Neural cell (in vitro differentiated cells): ENCODE measurements around the gene PCDH15. TPM values are rescaled to one million over a fixed set of nuclear protein-coding genes. Genes with fewer than 3 reads are reported as not detected.
"Not testable (repeated sequence)": the region's sequence is repeated elsewhere in the genome, so short reads cannot be mapped to it uniquely, and the experiment has no call there.

Experiments used
- H2AFZ ChIP-seq: fragments of 200-600, 300-800 bp; sonication (generic), shearing (Covaris generic); 2 replicates; pipeline ENCODE4 v1.6.0; 2014; ENCODE audit warnings: low read depth, mild to moderate bottlenecking, antibody characterized with exemption, low read length, moderate library complexity
- H3F3A ChIP-seq: fragments of 200-600 bp; shearing (Covaris generic); 2 replicates; pipeline ENCODE4 v1.6.1; 2016; ENCODE audit warnings: mild to moderate bottlenecking, moderate library complexity, mixed read lengths, antibody characterized with exemption, low read length; ENCODE audit not compliant: insufficient read depth, poor library complexity, severe bottlenecking
- H3K27ac ChIP-seq: fragments of 200-600, 300-800 bp; sonication (generic), shearing (Covaris generic); 2 replicates; pipeline ENCODE4 v1.5.1; 2014; ENCODE audit warnings: mild to moderate bottlenecking, low read length, moderate library complexity
- H3K27me3 ChIP-seq: fragments of 300-800, 200-600 bp; sonication (generic), shearing (Covaris generic); 2 replicates; pipeline ENCODE4 v1.6.0; 2014; ENCODE audit warnings: mild to moderate bottlenecking, low read depth, low read length, moderate library complexity; ENCODE audit not compliant: insufficient read depth
- H3K36me3 ChIP-seq: fragments of 300-800, 200-600 bp; sonication (generic), shearing (Covaris generic); 2 replicates; pipeline ENCODE4 v1.5.1; 2014; ENCODE audit warnings: mild to moderate bottlenecking, antibody characterized with exemption, low read length, moderate library complexity; ENCODE audit not compliant: insufficient read depth
- H3K4me2 ChIP-seq: fragments of 300-800, 200-600 bp; sonication (generic), shearing (Covaris generic); 2 replicates; pipeline ENCODE4 v1.6.0; 2014; ENCODE audit warnings: mild to moderate bottlenecking, low read length
- H3K4me3 ChIP-seq: fragments of 300-800, 200-600 bp; sonication (generic), shearing (Covaris generic); 2 replicates; pipeline ENCODE4 v1.5.1; 2014; ENCODE audit warnings: mild to moderate bottlenecking, low read length, moderate library complexity
- H3K79me2 ChIP-seq: fragments of 200-600 bp; shearing (Covaris generic); replicated peaks from 2 replicates; pipeline ENCODE4 v1.6.0; 2014; ENCODE audit warnings: mild to moderate bottlenecking, low read length, moderate library complexity; ENCODE audit not compliant: insufficient read depth
- H3K9ac ChIP-seq: fragments of 300-800, 200-600 bp; sonication (generic), shearing (Covaris generic); 2 replicates; pipeline ENCODE4 v1.6.1; 2016; ENCODE audit warnings: mild to moderate bottlenecking, low read length, mixed read lengths
- H3K9me2 ChIP-seq: fragments of 200-600 bp; shearing (Covaris generic); 2 replicates; pipeline ENCODE4 v1.6.1; 2016; ENCODE audit warnings: mild to moderate bottlenecking, low read length, mixed read lengths; ENCODE audit not compliant: insufficient read depth
- H3K9me3 ChIP-seq: fragments of 200-600, 300-800 bp; sonication (generic), shearing (Covaris generic); 2 replicates; pipeline ENCODE4 v1.6.1; 2016; ENCODE audit warnings: mild to moderate bottlenecking, mixed run types, low read length, moderate library complexity, mixed read lengths
- H4K20me1 ChIP-seq: fragments of 200-600 bp; shearing (Covaris generic); 2 replicates; pipeline ENCODE4 v1.6.1; 2016; ENCODE audit warnings: mild to moderate bottlenecking, mixed run types; ENCODE audit not compliant: insufficient read depth
- CTCF ChIP-seq: fragments of 450-650 bp; IDR thresholded peaks from 2 replicates; pipeline ENCODE4 v1.5.1; 2014; ENCODE audit warnings: antibody characterized with exemption, mild to moderate bottlenecking, moderate library complexity; ENCODE audit not compliant: poor library complexity, severe bottlenecking
- EP300 ChIP-seq: fragments of 450-650 bp; conservative IDR thresholded peaks from 2 replicates; pipeline ENCODE4 v1.6.1; 2014; ENCODE audit warnings: antibody characterized with exemption, mild to moderate bottlenecking, moderate library complexity; ENCODE audit not compliant: poor library complexity, severe bottlenecking
- EZH2 ChIP-seq: fragments of 200-600, 300-800 bp; shearing (Covaris generic), sonication (generic); IDR thresholded peaks from 2 replicates; pipeline ENCODE4 v1.6.1; 2014; ENCODE audit warnings: antibody characterized with exemption, low read length, borderline replicate concordance, mild to moderate bottlenecking; ENCODE audit not compliant: insufficient read depth, poor library complexity, severe bottlenecking
- MXI1 ChIP-seq: fragments of 450-650 bp; conservative IDR thresholded peaks from 2 replicates; pipeline ENCODE4 v1.6.1; 2014; ENCODE audit warnings: antibody characterized with exemption, mild to moderate bottlenecking; ENCODE audit not compliant: poor library complexity, severe bottlenecking
- POLR2AphosphoS5 ChIP-seq: IDR thresholded peaks from 2 replicates; pipeline ENCODE4 v1.6.1; 2012
- RAD21 ChIP-seq: fragments of 450-650 bp; conservative IDR thresholded peaks from 2 replicates; pipeline ENCODE4 v1.6.1; 2014; ENCODE audit warnings: antibody characterized with exemption, mild to moderate bottlenecking, moderate library complexity
- REST ChIP-seq: IDR thresholded peaks from 2 replicates; pipeline ENCODE4 v1.6.1; 2012; ENCODE audit warnings: borderline replicate concordance
- SMC3 ChIP-seq: fragments of 450-650 bp; conservative IDR thresholded peaks from 2 replicates; pipeline ENCODE4 v1.6.1; 2014; ENCODE audit warnings: antibody characterized with exemption, mild to moderate bottlenecking, moderate library complexity; ENCODE audit not compliant: poor library complexity
- TAF1 ChIP-seq: IDR thresholded peaks from 2 replicates; pipeline ENCODE4 v1.6.1; 2012; ENCODE audit warnings: low read depth
- polyA plus RNA-seq: library from polyadenylated mRNA; depleted of rRNA; stranded (reverse); fragments of >200 nt; gene quantifications from 2 replicates; pipeline ENCODE4 v1.2.3, GENCODE V29; 2014

PCDH15 gene
- polyA plus RNA-seq, 1 donor from 2014 or later = 1.2 TPM

GRCh38 chr10:54396031-54396430 is 405.0 kb downstream of the PCDH15 start:
- Histone ChIP-seq H3K9me2 (no peaks in the 10 kb centered on the region), H2AFZ (no peak overlapping the region), H3K9me3 (no peaks in the 10 kb centered on the region), H3K4me2 (no peak overlapping the region), H3K27me3 (no peaks in the 10 kb centered on the region), H3K27ac (no peak overlapping the region), H3K9ac (no peak overlapping the region), H3K4me3 (no peak overlapping the region), H4K20me1 (no peaks in the 10 kb centered on the region), H3K36me3 (no peaks in the 10 kb centered on the region), H3K79me2 (no peaks in the 10 kb centered on the region), H3F3A (no peaks in the 10 kb centered on the region)
- TF ChIP-seq RAD21 = no peak
- no peak for TF ChIP-seq EP300
- TF ChIP-seq MXI1 = no peak
- no peak for TF ChIP-seq REST
- no peak for TF ChIP-seq SMC3
- no peak for TF ChIP-seq TAF1
- TF ChIP-seq CTCF = no peak
- no peak for TF ChIP-seq EZH2
- no peak for TF ChIP-seq POLR2AphosphoS5

- not testable (repeated sequence) for H3K27ac ChIP-seq, H3K9ac ChIP-seq, H3K27me3 ChIP-seq, H2AFZ ChIP-seq, H3K36me3 ChIP-seq, H3K9me2 ChIP-seq, H3K9me3 ChIP-seq, H3K4me2 ChIP-seq, H3K79me2 ChIP-seq, H3F3A ChIP-seq, H3K4me3 ChIP-seq, H4K20me1 ChIP-seq
Measured at GRCh38 chr10:54394598-54394997, 406.4 kb downstream of the PCDH15 start.

DNA sequence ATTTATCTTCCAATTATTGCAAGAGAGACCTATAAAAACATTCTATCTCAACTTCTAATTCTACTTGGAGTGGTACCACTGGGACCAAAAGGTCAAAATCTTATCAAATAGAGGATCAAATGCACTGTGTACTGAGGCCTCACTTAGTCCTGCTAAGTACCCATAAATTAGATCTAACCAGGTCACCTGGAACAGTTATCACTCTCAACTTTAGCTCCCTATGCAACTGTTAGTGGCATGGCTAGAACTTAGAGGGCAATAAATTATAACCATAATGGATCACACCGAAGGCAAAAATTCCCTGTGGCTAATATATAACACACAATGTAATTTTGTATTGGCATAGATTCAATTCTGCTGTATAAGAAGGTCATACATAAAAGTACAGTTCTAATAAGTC is 428.9 kb downstream of the PCDH15 start:
- Histone ChIP-seq H2AFZ (no peak overlapping the region), H3K27ac (no peak overlapping the region), H3K4me3 (no peak overlapping the region), H3K9ac (no peak overlapping the region), H4K20me1 (no peaks in the 10 kb centered on the region), H3K4me2 (no peak overlapping the region), H3K27me3 (no peaks in the 10 kb centered on the region), H3K9me2 (no peaks in the 10 kb centered on the region), H3F3A (no peaks in the 10 kb centered on the region), H3K9me3 (no peaks in the 10 kb centered on the region), H3K79me2 (no peaks in the 10 kb centered on the region), H3K36me3 (no peaks in the 10 kb centered on the region)
- no peak for TF ChIP-seq SMC3
- no peak for TF ChIP-seq CTCF
- TF ChIP-seq POLR2AphosphoS5 = no peak
- no peak for TF ChIP-seq EP300
- no peak for TF ChIP-seq MXI1
- TF ChIP-seq EZH2 = no peak
- TF ChIP-seq REST = no peak
- TF ChIP-seq RAD21 = no peak
- no peak for TF ChIP-seq TAF1
